B cell (primary cell): ENCODE data around the gene BCL2.

Experiments
- EZH2 ChIP-seq: IDR thresholded peaks from 2 replicates; pipeline ENCODE4 v1.6.1; 2012; ENCODE audit warnings: borderline replicate concordance, low read depth, mild to moderate bottlenecking, moderate library complexity, low read length; ENCODE audit not compliant: insufficient read depth, poor library complexity, severe bottlenecking
- TF ChIP-seq, protein P1 (sequence below): fragments of 200-600 bp; IDR thresholded peaks from one replicate; pipeline ENCODE4 v1.8.0; 2022; ENCODE audit warnings: antibody characterized with exemption, mild to moderate bottlenecking

DNA sequence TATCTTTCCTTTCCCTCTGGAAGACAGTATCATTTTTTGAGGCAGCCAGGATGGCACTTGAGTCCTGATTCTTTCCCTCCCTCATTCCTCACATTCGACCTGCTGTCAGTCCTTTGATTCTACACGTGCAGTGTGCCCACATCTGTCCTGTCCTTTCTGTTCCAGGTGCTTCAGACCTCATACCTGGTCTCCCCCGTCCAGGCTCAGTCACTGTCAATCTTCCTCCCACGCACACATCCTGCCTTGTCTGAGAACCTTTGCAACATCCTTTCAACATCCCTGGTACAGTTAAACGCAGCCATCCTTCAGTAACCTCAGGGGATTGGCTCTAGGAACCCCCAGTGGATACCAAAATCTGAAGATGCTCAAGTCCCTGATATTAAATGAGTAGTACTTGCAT, 10.1 kb downstream of the BCL2 start:
- TF ChIP-seq, protein P1, sequence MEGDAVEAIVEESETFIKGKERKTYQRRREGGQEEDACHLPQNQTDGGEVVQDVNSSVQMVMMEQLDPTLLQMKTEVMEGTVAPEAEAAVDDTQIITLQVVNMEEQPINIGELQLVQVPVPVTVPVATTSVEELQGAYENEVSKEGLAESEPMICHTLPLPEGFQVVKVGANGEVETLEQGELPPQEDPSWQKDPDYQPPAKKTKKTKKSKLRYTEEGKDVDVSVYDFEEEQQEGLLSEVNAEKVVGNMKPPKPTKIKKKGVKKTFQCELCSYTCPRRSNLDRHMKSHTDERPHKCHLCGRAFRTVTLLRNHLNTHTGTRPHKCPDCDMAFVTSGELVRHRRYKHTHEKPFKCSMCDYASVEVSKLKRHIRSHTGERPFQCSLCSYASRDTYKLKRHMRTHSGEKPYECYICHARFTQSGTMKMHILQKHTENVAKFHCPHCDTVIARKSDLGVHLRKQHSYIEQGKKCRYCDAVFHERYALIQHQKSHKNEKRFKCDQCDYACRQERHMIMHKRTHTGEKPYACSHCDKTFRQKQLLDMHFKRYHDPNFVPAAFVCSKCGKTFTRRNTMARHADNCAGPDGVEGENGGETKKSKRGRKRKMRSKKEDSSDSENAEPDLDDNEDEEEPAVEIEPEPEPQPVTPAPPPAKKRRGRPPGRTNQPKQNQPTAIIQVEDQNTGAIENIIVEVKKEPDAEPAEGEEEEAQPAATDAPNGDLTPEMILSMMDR = no peak
- no peak for TF ChIP-seq EZH2
